ENCODE data around the gene DLGAP4. TPM values are rescaled to one million over a fixed set of nuclear protein-coding genes. Genes with fewer than 3 reads are reported as not detected.

The DLGAP4 gene
- total and polyA plus RNA-seq, 2 of the 13 experiments (the other 11 are each of a cell fraction or from before 2014, with no cell fraction given): 15.2 to 26.7 TPM

GRCh38 chr20:36344517-36345132 lies 38.5 kb downstream of the DLGAP4 start (continued):
- TF ChIP-seq PRDM10 (CRISPR knock-in tag; IDR thresholded peaks at IDR 0.05; ENCODE audit: low read depth) (peak; percentile 48; the same call in 1 of the 2 replicates), GABPB1 (CRISPR knock-in tag; IDR thresholded peaks at IDR 0.05) (no peak), FOXA1 (IDR thresholded peaks at IDR 0.05) (no peak), FOXA1 (CRISPR knock-in tag; IDR thresholded peaks at IDR 0.05) (no peak), NRL (CRISPR knock-in tag; IDR thresholded peaks at IDR 0.05; ENCODE audit: borderline replicate concordance) (peak; percentile 91), ISL2 (CRISPR knock-in tag; IDR thresholded peaks at IDR 0.05) (peak; percentile 69), ARID5B (CRISPR knock-in tag; IDR thresholded peaks at IDR 0.05) (peak; percentile 51; the same call in 1 of the 2 replicates), CBX2 (IDR thresholded peaks at IDR 0.05; ENCODE audit: low read depth, low read length) (no peak), CBX2 (CRISPR knock-in tag; IDR thresholded peaks at IDR 0.05; ENCODE audit: low read depth) (0 out of 2 replicates have a peak, but pooled peaks have one; percentile 19), MXI1 (IDR thresholded peaks at IDR 0.05; ENCODE audit: borderline replicate concordance, low read depth, low read length) (0 out of 3 replicates have a peak, but pooled peaks have one; percentile 41), ZNF337 (CRISPR knock-in tag; IDR thresholded peaks at IDR 0.05; ENCODE audit: borderline replicate concordance, low read depth) (no peak; the same call in 1 of the 2 replicates), NFIB (CRISPR knock-in tag; IDR thresholded peaks at IDR 0.05; ENCODE audit: borderline replicate concordance) (no peak), ZNF678 (CRISPR knock-in tag; IDR thresholded peaks at IDR 0.05) (0 out of 2 replicates have a peak, but pooled peaks have one; percentile 38), SALL2 (CRISPR knock-in tag; IDR thresholded peaks at IDR 0.05) (no peak), FUBP1 (CRISPR knock-in tag; IDR thresholded peaks at IDR 0.05; ENCODE audit: borderline replicate concordance) (no peak), PCBP2 (optimal IDR thresholded peaks at IDR 0.05; ENCODE audit: low read depth, low read length, poor library complexity, severe bottlenecking) (no peak), ZNF512B (CRISPR knock-in tag; IDR thresholded peaks at IDR 0.05; ENCODE audit: borderline replicate concordance) (no peak)

Measured in HepG2 (cell line).